ENCODE data around the gene U2AF1L4.

The U2AF1L4 gene

DNA sequence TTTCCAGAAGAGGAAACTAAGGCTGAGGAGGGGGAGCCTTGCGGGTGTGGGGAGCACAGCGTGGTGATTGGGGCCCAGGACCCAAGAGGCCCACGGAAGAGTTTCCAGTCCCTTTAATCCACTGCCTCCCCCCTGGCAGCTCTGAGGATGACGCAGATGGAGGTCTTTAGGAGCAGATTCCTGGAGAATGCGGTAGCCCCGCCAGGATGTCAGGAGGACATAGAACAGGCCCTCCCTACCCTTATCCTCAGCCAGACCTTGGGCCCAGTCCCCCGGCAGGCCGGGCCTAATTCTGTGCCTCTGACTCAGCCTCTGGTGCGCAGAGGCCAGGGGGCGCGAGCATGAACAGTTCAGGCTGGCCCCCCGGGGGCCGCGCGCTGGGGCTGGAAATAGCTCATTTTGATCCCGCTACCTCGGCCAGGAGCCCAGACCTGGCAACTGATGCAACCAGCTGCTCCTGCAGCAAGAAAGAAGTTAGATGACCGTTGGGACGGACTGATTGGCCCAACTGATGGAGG lies 12.1 kb upstream of the U2AF1L4 start:
- peak in 1 of 2 donors; percentile 9 for DNase-seq

- DNase-seq = no peak
Observed at GRCh38 chr19:35756377-35757230, 11.4 kb upstream of the U2AF1L4 start, which contains the start of gene HSPB6. Gene HSPB6, minus strand, starts transcription at chr19:35757029. Its CDS starts 21 bp downstream, at chr19:35757008.

- DNase-seq = peak in 1 of 2 donors; percentile 27
Observed at GRCh38 chr19:35755550-35756376, 10.5 kb upstream of the U2AF1L4 start.

- no peak for DNase-seq
Observed at GRCh38 chr19:35755131-35755549, 9.9 kb upstream of the U2AF1L4 start.

GRCh38 chr19:35754370-35755130 lies 9.3 kb upstream of the U2AF1L4 start:
- DNase-seq = no peak

DNA sequence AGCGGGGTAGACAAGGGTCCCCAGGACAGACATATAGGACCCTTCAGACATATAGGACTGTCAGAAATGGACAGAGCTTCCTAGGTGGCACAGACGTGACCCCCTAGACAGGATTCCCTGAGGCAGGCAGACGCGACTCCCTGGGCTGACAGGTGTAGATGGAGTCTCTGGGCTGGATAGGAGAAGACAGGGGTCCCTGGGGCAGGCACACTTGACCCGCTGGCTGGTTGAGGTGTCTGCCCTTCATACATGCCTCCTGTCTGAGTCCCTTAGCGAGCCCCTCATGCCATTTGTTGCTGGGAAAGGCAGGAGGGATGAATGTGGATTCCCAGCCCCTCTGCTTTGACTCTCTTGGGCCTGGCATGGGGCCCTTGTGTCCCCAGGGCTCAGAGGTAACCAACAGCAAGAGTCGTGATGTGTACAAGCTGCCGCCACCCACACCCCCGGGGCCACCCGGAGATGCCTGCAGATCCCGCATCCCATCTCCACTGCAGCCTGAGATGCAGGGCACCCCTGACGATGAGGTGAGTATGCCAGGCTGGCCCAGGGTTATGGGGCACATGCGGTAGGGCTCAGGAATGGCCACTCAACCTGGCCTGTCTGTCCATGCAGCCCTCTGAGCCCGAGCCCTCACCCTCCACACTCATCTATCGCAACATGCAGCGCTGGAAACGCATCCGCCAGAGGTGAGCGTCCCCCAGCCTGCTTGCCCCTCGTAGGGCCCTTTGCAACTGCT lies 8.6 kb upstream of the U2AF1L4 start:
- DNase-seq = no peak

DNA sequence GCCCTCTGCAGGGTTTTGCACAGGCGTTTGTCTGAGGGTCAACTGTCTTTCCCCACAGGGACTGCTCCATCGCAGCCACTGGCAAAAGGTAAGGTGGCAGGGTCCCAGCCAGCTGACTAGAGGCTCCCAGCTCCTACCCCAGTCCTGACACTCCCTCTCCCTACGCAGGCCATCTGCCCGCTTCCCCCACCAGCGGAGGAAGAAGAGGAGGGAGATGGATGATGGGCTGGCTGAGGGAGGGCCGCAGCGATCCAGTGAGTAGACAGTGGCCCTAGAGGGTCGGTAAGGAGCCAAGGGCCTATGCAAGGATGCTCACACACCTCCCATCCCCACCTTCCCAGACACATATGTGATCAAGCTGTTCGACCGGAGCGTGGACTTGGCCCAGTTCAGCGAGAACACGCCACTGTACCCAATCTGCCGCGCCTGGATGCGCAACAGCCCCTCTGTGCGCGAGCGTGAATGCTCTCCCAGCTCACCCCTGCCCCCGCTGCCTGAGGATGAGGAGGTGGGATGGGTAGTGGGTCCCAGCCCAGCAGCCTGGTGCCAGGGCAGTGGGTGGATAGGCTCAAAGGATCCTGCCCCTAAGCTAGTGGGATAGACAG lies 7.6 kb upstream of the U2AF1L4 start:
- DNase-seq = no peak

- DNase-seq = peak in 1 of 2 donors; percentile 20
Observed at GRCh38 chr19:35751839-35752745, 6.9 kb upstream of the U2AF1L4 start.

- no peak for DNase-seq
Observed at GRCh38 chr19:35750167-35750566, 4.9 kb upstream of the U2AF1L4 start.

GRCh38 chr19:35748106-35749020 lies 3.1 kb upstream of the U2AF1L4 start, which contains the start of gene LIN37:
Gene LIN37, plus strand, starts transcription at chr19:35748576. Its CDS starts 149 bp downstream, at chr19:35748725.
- peak; percentile 100 for DNase-seq

DNA sequence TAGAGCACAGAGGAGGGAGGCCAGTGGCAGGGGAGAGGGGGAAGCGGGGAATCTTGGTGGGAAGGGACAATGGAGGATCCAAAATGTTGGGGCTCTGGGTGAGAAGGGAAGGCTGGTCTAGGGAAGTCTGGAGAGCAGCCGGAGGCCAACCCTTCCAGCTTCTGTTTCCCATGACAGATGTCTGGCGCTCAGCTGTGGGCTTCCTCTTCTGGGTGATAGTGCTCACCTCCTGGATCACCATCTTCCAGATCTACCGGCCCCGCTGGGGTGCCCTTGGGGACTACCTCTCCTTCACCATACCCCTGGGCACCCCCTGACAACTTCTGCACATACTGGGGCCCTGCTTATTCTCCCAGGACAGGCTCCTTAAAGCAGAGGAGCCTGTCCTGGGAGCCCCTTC lies 1.3 kb upstream of the U2AF1L4 start:
- DNase-seq = peak in 1 of 2 donors; percentile 38

- no peak for DNase-seq
Observed at GRCh38 chr19:35746087-35746462, 857 bp upstream of the U2AF1L4 start.

DNA sequence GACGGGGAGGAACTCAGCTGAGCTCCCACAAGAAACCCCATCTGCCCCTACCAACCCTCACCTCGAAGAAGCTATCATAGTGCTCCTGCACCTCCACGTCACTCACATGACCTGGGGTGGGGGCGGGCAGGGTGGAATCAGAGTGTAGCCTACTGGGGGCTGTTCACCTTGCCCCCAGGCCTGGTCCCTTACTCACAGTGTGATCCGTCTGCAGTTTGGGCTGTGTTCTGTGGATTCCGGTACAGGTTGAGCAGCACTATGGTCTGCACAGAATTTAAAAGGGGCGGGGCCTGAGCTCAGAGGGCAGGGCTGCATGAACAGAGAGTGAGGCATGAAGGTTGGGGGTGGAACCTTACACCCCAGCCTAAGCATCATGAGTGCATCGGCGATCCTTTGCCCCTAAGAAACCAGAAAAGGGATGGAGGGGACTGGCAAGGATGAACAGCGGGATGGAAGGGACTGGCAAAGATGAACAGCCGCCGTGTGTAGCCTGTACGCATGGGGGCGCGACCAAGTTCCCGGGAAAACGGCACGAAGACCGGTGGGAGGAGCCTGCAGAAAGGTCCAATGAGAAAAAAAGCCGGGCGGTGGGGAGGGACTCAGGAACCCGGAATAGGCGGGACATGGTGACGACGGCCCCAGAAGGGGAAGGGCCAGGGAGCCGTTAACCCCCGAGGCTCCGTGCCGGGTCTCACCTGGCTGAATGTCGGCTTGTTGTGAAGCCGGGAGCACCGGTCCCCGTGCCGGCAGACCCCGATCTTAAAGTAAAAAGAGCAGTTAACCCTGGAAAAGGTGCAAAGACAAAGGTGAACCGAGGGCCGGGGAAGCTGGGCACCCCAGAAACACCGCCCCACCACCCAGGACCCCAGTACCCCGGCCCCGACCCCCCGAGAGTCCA lies 539 bp downstream of the U2AF1L4 start:
- peak; percentile 96 to 97 for DNase-seq

DNA sequence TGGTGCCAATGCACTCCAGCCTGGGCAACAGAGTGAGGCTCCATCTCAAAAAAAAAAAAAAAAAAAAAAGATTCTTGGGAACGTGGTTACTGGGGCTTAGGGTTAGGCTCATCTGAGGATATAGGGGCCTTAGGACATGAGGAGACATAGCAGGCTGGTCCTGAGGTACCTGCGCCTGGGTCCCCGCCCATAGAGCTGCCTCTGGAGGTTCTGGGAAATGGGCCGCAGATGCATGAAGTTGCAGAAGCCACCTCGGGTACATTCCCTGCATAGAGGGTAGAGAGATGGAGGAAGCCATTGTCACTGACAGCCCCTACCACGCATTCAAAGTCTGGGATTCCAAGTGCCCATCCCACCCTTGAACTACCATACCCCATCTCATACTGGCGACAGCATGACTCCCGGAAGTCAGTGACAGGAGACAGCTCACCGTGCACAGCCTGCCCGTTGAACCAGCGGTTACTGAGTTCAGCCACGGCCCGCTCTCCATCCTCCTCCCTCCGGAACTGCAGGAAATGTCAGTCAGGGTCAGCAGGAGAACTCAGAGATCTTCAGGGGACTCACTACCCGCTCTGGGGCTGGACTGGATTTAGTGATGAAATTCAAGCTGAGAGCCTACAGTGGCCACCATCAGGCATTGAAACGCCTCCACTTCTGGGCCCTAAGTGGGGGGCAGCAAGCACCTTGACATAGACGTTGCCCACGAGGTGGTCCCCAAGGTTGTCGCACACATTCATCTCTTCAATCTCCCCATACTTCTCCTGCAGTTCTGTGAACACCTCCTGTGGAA lies 1.4 kb downstream of the U2AF1L4 start:
- no peak for DNase-seq

GRCh38 chr19:35742121-35742724 lies 3.0 kb downstream of the U2AF1L4 start, which contains the start of gene IGFLR1:
Gene IGFLR1, minus strand, starts transcription at chr19:35742452. Its CDS starts 1,272 bp downstream, at chr19:35741180.
- peak; percentile 88 to 94 for DNase-seq

GRCh38 chr19:35741203-35741515 lies 4.1 kb downstream of the U2AF1L4 start:
- DNase-seq = no peak
